ENCODE data around the gene DICER1.

DICER1 gene

DNA sequence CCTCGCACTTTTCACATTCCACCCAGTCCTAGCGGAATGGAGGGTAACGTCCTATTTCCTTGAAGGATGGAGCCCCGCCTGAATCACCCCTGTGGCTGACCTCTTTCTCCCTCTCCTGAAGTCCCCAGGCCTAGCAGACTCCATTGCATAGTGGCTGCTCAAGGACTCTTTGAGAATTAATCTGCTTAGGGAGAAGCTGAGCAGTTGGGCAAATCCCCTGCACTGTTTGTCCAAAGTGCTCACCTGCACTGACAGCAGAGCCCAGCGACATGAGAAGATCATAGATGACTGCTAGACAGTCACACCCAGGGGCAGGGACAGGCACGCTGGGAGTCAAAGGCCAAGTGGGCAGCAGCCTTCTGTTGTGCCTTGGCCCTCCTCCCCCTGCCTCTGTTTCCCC lies 37.7 kb upstream of the DICER1 start:
- Histone ChIP-seq H3K4me2 (ENCODE audit: low read length) (no peak overlapping the region), H3K4me3 (ENCODE audit: low read length) (no peak overlapping the region)

DNA sequence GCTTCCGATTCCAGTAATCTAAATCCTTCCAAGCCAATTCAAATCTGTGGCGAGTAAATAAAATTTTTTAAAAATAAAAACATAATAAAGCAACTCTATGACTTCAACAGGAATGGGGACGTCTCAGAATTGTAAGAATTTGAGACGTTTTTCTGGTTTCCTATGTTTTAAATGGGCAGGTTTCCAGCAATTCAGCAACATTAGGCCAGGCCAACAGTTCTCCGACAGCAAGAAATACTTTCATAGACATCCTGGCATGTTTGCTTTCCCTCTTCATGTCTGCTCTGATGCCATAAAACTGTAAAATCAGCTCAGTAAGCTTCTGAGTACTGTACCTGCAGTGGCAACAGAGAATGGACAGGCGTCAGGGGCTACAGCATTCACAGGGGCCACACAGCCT lies 35.8 kb upstream of the DICER1 start:
- H3K4me3 ChIP-seq (ENCODE audit: low read length) = no peak overlapping the region
- H3K9ac ChIP-seq (ENCODE audit: low read depth, low read length) = no peak overlapping the region
- H3K9me3 ChIP-seq (replicated peaks; ENCODE audit: low read length) = no peaks in the 10 kb centered on the region
- H3K4me1 ChIP-seq (ENCODE audit: control insufficient read depth, insufficient read depth, low read length) = no peaks in the 10 kb centered on the region
- H3K27me3 ChIP-seq (ENCODE audit: control insufficient read depth, insufficient read depth, low read length) = no peaks in the 10 kb centered on the region
- H3K36me3 ChIP-seq (ENCODE audit: insufficient read depth, low read length) = no peaks in the 10 kb centered on the region
- H3K4me2 ChIP-seq (ENCODE audit: low read length) = no peak overlapping the region

More for the DNA sequence above, 37.7 kb upstream of the DICER1 start:
- Histone ChIP-seq H3K4me1 (ENCODE audit: control insufficient read depth, insufficient read depth, low read length) (no peaks in the 10 kb centered on the region), H3K36me3 (ENCODE audit: insufficient read depth, low read length) (no peaks in the 10 kb centered on the region), H3K9me3 (replicated peaks; ENCODE audit: low read length) (no peaks in the 10 kb centered on the region), H3K27me3 (ENCODE audit: control insufficient read depth, insufficient read depth, low read length) (no peaks in the 10 kb centered on the region), H3K9ac (ENCODE audit: low read depth, low read length) (no peak overlapping the region)

DNA sequence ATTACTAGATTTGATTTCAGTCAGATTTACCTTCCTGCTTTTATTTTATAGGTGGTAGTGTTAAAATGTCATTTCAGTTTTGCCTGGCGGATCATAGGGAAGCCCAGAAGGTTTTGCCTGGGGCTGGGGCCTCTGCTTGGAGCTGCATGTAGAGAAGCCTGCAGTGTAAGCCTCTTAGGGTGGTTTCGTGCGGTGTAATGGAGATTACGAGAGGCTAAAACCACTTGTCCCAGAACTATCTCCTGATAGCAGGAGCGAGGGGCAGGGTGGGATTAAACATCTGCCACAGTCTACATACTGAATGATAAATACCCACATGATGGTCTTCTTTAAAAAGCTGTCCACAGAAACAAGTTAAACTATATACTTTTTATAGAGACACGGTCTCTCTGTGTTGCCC lies 35.0 kb upstream of the DICER1 start:
- Histone ChIP-seq H3K27me3 (ENCODE audit: control insufficient read depth, insufficient read depth, low read length) (no peaks in the 10 kb centered on the region), H3K9ac (ENCODE audit: low read depth, low read length) (no peak overlapping the region), H3K4me1 (ENCODE audit: control insufficient read depth, insufficient read depth, low read length) (no peaks in the 10 kb centered on the region), H3K9me3 (replicated peaks; ENCODE audit: low read length) (no peaks in the 10 kb centered on the region), H3K4me2 (ENCODE audit: low read length) (no peak overlapping the region), H3K4me3 (ENCODE audit: low read length) (no peak overlapping the region), H3K36me3 (ENCODE audit: insufficient read depth, low read length) (no peaks in the 10 kb centered on the region)

GRCh38 chr14:95191445-95192199 lies 34.3 kb upstream of the DICER1 start:
- no peak overlapping the region for H3K9ac ChIP-seq (ENCODE audit: low read depth, low read length)
- H3K4me1 ChIP-seq (ENCODE audit: control insufficient read depth, insufficient read depth, low read length) = no peaks in the 10 kb centered on the region
- H3K27me3 ChIP-seq (ENCODE audit: control insufficient read depth, insufficient read depth, low read length) = no peaks in the 10 kb centered on the region
- no peak overlapping the region for H3K4me2 ChIP-seq (ENCODE audit: low read length)
- no peak overlapping the region for H3K4me3 ChIP-seq (ENCODE audit: low read length)
- H3K9me3 ChIP-seq (replicated peaks; ENCODE audit: low read length) = no peaks in the 10 kb centered on the region
- no peaks in the 10 kb centered on the region for H3K36me3 ChIP-seq (ENCODE audit: insufficient read depth, low read length)

- Histone ChIP-seq H3K27me3 (ENCODE audit: control insufficient read depth, insufficient read depth, low read length) (no peaks in the 10 kb centered on the region), H3K9ac (ENCODE audit: low read depth, low read length) (no peak overlapping the region), H3K4me3 (ENCODE audit: low read length) (no peak overlapping the region), H3K9me3 (replicated peaks; ENCODE audit: low read length) (no peaks in the 10 kb centered on the region), H3K4me2 (ENCODE audit: low read length) (no peak overlapping the region), H3K4me1 (ENCODE audit: control insufficient read depth, insufficient read depth, low read length) (no peaks in the 10 kb centered on the region), H3K36me3 (ENCODE audit: insufficient read depth, low read length) (no peaks in the 10 kb centered on the region)
Measured at GRCh38 chr14:95190857-95191256, 33.5 kb upstream of the DICER1 start.

DNA sequence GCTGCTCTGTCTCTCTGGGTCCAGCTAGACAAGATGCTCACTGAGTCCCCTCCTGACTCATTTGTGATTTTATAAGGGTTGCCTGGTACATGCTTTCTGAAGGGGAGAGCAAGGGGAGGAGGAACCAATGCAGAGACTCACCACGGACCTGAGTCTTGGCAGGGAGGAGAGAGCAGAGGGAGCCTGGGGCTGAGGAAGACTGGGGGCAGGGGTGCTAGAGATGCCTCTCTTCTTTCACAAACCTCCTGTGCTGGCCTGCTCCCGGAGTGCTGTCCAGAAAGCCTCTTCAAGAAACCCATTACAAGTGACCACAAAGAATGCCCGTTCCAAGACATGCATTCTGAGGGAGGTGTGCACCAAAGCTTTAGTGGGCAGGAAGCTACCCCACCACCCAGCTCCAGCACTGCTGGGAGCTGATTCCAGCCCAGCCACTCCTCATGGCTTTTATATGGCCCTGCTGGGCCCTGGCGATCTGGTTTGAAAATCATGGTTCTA lies 33.1 kb upstream of the DICER1 start:
- H3K27me3 ChIP-seq (ENCODE audit: control insufficient read depth, insufficient read depth, low read length) = no peaks in the 10 kb centered on the region
- H3K4me2 ChIP-seq (ENCODE audit: low read length) = no peak overlapping the region

DNA sequence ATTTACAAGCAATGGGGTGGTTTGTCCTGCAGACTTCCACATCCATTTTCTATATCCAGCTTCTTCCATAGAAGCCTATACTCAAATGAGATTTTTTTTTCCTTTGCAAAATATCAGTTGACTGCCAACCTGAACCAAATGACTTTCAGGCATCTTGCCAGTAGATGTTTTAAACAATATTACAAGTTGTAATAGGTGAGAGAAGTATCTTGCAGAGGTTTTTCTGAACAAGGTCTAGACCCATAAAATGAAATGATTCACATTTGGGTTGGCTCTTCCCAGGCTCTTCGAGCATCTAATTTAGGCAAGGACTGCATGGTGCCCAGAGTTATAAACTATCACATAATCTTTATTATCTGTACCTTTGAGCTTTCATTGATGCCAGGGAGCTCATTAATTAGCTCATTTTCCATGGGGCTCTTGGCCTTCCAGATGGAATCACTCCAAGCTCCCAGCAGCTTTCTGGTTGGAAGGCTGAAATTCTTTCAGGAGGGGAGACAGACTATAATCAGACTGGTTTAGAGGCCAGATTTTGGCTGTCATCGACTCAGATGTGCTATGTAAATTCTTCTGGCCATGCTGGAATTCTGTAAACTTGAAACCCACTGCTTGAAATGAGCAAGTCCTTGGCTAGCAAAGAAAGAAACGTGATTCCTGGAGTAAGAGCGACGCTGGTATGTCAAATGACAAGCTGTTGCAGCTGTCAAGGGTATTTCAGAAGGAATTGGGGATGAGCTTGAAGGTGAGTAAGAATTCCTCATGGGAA lies 32.2 kb upstream of the DICER1 start:
- Histone ChIP-seq H3K9me3 (replicated peaks; ENCODE audit: low read length) (no peaks in the 10 kb centered on the region), H3K36me3 (ENCODE audit: insufficient read depth, low read length) (no peaks in the 10 kb centered on the region), H3K4me2 (ENCODE audit: low read length) (no peak overlapping the region), H3K4me1 (ENCODE audit: control insufficient read depth, insufficient read depth, low read length) (no peaks in the 10 kb centered on the region), H3K27me3 (ENCODE audit: control insufficient read depth, insufficient read depth, low read length) (no peaks in the 10 kb centered on the region), H3K4me3 (ENCODE audit: low read length) (no peak overlapping the region), H3K9ac (ENCODE audit: low read depth, low read length) (no peak overlapping the region)

More for the DNA sequence above, 33.1 kb upstream of the DICER1 start:
- Histone ChIP-seq H3K4me1 (ENCODE audit: control insufficient read depth, insufficient read depth, low read length) (no peaks in the 10 kb centered on the region), H3K36me3 (ENCODE audit: insufficient read depth, low read length) (no peaks in the 10 kb centered on the region), H3K4me3 (ENCODE audit: low read length) (no peak overlapping the region), H3K9ac (ENCODE audit: low read depth, low read length) (no peak overlapping the region), H3K9me3 (replicated peaks; ENCODE audit: low read length) (no peaks in the 10 kb centered on the region)

GRCh38 chr14:95188380-95188779 lies 31.1 kb upstream of the DICER1 start:
- no peaks in the 10 kb centered on the region for H3K9me3 ChIP-seq (replicated peaks; ENCODE audit: low read length)
- H3K36me3 ChIP-seq (ENCODE audit: insufficient read depth, low read length) = no peaks in the 10 kb centered on the region
- H3K4me2 ChIP-seq (ENCODE audit: low read length) = no peak overlapping the region
- no peaks in the 10 kb centered on the region for H3K4me1 ChIP-seq (ENCODE audit: control insufficient read depth, insufficient read depth, low read length)
- H3K9ac ChIP-seq (ENCODE audit: low read depth, low read length) = no peak overlapping the region
- no peak overlapping the region for H3K4me3 ChIP-seq (ENCODE audit: low read length)
- H3K27me3 ChIP-seq (ENCODE audit: control insufficient read depth, insufficient read depth, low read length) = no peaks in the 10 kb centered on the region

DNA sequence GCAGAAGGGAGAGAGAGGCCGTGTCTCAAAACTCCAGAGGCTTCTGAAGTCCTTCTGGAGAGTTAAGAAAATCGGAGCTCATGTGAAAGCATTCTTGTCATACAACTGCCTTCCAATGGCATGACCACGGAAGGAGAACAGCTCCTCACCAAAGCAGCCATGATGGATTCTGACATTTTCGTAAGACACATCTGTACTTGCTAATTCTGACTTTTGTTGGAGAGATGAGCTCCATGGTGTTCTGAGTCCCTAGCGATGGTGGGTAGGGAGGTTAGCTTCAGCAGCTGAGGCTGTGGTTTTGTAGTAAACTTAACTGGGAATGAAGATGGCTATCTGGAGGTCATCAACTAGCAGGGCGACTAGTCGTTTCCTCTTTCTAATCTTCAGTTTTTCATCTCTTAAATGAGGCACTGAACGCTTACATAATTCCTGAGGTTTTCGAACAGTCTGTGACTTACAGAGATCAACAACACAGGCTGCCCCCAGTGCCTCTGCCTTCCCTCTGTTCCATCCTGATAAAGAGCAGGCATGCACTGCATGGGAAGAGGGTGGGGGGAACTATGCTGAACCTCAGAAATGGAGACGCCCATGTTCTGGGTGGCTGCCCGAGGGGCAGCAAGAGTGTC lies 28.6 kb upstream of the DICER1 start:
- H3K4me1 ChIP-seq (ENCODE audit: control insufficient read depth, insufficient read depth, low read length) = no peaks in the 10 kb centered on the region

GRCh38 chr14:95185033-95185766 lies 27.9 kb upstream of the DICER1 start:
- no peaks in the 10 kb centered on the region for H3K27me3 ChIP-seq (ENCODE audit: control insufficient read depth, insufficient read depth, low read length)
- H3K4me3 ChIP-seq (ENCODE audit: low read length) = no peak overlapping the region

More for the DNA sequence above, 28.6 kb upstream of the DICER1 start:
- Histone ChIP-seq H3K4me2 (ENCODE audit: low read length) (no peak overlapping the region), H3K27me3 (ENCODE audit: control insufficient read depth, insufficient read depth, low read length) (no peaks in the 10 kb centered on the region), H3K9me3 (replicated peaks; ENCODE audit: low read length) (no peaks in the 10 kb centered on the region), H3K9ac (ENCODE audit: low read depth, low read length) (no peak overlapping the region), H3K36me3 (ENCODE audit: insufficient read depth, low read length) (no peaks in the 10 kb centered on the region), H3K4me3 (ENCODE audit: low read length) (no peak overlapping the region)

DNA sequence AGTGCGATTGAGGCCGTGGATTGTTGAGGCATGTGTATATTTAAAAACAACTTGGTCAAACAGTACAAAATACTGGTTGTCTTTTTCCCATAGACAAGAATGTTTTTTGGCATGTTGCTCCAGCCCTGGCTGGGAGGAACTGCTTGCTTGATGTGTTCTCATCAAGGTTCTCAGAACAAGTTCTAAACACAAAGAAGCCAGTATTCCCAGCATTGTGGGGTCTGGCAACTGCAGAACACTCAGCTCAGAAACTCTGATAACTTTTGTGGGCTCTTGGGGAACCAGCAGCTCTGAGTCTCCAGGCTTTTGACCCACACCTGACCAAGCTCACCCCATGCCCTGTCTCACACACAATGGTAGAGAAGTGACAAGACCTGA lies 27.1 kb upstream of the DICER1 start:
- no peaks in the 10 kb centered on the region for H3K4me1 ChIP-seq (ENCODE audit: control insufficient read depth, insufficient read depth, low read length)
- no peak overlapping the region for H3K4me3 ChIP-seq (ENCODE audit: low read length)
- no peak overlapping the region for H3K9ac ChIP-seq (ENCODE audit: low read depth, low read length)

More at GRCh38 chr14:95185033-95185766, 27.9 kb upstream of the DICER1 start:
- Histone ChIP-seq H3K9ac (ENCODE audit: low read depth, low read length) (no peak overlapping the region), H3K4me1 (ENCODE audit: control insufficient read depth, insufficient read depth, low read length) (no peaks in the 10 kb centered on the region), H3K4me2 (ENCODE audit: low read length) (no peak overlapping the region), H3K9me3 (replicated peaks; ENCODE audit: low read length) (no peaks in the 10 kb centered on the region), H3K36me3 (ENCODE audit: insufficient read depth, low read length) (no peaks in the 10 kb centered on the region)

More for the DNA sequence above, 27.1 kb upstream of the DICER1 start:
- H3K9me3 ChIP-seq (replicated peaks; ENCODE audit: low read length) = no peaks in the 10 kb centered on the region
- H3K4me2 ChIP-seq (ENCODE audit: low read length) = no peak overlapping the region
- H3K36me3 ChIP-seq (ENCODE audit: insufficient read depth, low read length) = no peaks in the 10 kb centered on the region
- no peaks in the 10 kb centered on the region for H3K27me3 ChIP-seq (ENCODE audit: control insufficient read depth, insufficient read depth, low read length)
